Erythroblast (primary cell): Measurements from ENCODE around the gene ST3GAL2.

Experiments
- GATA1 ChIP-seq: IDR thresholded peaks from 2 replicates; pipeline ENCODE4 v1.6.1; 2011; ENCODE audit warnings: low read depth, mild to moderate bottlenecking, control low read depth, low read length, moderate library complexity
- POLR2A ChIP-seq: IDR thresholded peaks from 2 replicates; pipeline ENCODE4 v1.6.1; 2011; ENCODE audit warnings: mild to moderate bottlenecking, low read length

DNA sequence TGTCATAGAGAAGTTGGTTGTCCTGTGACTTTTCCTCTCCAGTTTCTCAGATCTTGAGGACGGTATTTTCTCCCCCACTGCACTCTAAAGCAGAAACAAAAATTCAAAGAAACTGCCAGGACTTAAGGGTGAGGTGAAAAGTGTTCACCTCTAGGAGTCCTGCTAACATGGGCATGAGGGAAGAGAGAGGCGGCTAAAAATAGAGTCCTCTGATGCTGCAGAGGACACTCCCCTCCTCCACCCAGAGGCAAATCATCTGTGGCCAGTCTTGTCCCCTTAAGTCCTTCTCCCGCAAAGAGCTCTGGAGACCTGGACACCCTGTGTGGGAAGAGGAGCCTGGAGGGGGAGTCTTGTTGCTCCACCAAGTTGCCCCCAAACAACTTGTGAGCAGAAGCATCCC, 96.9 kb downstream of the ST3GAL2 start:
- TF ChIP-seq POLR2A (no peak), GATA1 (no peak)
